Subcutaneous adipose tissue (tissue), 4 donors: Measurements from ENCODE around the gene TNS3. TPM values are rescaled to one million over a fixed set of nuclear protein-coding genes. Genes with fewer than 3 reads are reported as not detected.

Source experiments
- total RNA-seq, 4 donors: library from RNA; depleted of rRNA; stranded (reverse); fragments of >200 nt; gene quantifications; one replicate each; pipeline ENCODE4 v1.1.0, GENCODE V29; 2016
- TF ChIP-seq, protein P1 (sequence below): fragments of 450-650 bp; IDR thresholded peaks from one replicate; pipeline ENCODE4 v1.5.1; 2016; ENCODE audit warnings: low read depth, mild to moderate bottlenecking, control low read depth, antibody characterized with exemption, moderate library complexity

The TNS3 gene
- total RNA-seq, 4 donors from 2014 or later = 104 to 137 (median 110) TPM

DNA sequence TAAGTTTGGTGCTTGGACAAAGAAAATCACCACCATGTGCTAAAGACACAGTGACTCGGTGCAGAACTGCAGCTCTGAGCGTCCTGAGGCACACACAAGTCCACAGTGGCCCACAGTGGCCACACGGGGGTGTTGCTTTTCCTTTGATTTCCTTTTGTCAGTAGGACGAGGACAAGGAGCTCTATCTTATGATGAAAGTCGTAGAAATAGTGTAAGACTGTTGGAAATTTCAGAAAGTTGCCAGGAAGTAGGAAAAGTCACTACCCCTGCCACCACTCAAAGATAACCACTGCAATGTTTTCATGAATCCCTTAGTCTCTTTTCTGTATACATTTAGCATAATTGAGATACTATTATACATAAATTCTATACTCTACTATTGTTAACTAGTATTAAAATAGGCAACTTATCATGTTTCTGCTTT lies 146.0 kb downstream of the TNS3 start:
- TF ChIP-seq, protein P1, sequence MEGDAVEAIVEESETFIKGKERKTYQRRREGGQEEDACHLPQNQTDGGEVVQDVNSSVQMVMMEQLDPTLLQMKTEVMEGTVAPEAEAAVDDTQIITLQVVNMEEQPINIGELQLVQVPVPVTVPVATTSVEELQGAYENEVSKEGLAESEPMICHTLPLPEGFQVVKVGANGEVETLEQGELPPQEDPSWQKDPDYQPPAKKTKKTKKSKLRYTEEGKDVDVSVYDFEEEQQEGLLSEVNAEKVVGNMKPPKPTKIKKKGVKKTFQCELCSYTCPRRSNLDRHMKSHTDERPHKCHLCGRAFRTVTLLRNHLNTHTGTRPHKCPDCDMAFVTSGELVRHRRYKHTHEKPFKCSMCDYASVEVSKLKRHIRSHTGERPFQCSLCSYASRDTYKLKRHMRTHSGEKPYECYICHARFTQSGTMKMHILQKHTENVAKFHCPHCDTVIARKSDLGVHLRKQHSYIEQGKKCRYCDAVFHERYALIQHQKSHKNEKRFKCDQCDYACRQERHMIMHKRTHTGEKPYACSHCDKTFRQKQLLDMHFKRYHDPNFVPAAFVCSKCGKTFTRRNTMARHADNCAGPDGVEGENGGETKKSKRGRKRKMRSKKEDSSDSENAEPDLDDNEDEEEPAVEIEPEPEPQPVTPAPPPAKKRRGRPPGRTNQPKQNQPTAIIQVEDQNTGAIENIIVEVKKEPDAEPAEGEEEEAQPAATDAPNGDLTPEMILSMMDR = no peak

DNA sequence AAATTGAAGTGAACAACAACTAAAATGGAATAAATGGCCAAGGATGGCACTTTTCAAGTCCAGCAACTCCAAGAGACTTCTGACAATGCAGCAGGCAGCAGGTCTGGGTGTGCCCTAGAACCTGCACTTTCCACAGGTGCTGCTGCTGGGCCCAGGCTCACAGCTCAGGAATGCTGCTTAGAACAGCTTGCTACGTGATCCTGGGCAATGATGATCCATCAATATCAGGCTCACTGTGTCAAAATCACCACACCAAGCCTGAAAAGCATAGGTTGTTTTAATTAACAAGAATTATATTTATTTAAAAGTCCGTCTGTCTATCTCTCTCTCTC lies 148.4 kb downstream of the TNS3 start:
- TF ChIP-seq, protein P1 = no peak

DNA sequence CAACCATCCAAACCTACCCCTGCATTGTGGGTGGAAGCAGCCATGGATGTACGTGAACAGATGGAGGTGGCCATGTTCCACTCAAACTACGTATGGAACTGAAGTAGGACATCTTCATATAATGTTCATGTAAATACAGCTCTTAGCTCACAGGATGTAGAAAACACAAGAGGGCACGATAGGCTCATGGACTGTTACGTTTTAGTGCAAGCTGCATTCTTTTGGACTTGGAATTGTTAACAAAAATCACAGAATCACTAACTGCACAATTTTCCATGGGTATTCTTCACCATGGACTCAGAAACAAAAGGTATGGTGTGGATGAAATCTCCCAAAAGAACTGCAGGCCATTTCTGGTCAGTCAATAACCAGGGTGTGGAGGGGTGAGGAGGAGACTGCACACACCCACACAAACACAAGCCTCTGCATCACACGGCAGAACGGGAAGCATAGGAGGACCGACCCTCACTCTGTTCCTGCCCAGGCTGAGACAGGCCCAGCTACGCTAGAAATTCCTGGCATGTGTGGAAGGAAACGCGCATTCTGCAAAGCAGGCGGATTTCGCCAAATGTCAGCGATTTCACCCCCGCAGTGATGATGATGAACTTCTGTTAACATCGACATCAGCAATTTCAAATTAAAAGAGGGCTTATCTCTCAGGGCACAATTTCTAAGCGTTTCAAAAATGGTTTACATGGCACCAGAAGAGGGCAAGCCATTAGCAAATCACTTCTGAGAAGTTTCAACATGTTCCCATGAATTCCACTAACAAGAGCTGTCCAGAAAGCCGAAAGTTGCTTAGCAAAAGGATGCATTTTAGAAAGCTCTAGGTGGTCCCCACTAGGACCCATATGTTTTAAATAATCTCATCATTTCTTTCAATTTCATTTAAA lies 149.0 kb downstream of the TNS3 start:
- TF ChIP-seq, protein P1 = no peak

DNA sequence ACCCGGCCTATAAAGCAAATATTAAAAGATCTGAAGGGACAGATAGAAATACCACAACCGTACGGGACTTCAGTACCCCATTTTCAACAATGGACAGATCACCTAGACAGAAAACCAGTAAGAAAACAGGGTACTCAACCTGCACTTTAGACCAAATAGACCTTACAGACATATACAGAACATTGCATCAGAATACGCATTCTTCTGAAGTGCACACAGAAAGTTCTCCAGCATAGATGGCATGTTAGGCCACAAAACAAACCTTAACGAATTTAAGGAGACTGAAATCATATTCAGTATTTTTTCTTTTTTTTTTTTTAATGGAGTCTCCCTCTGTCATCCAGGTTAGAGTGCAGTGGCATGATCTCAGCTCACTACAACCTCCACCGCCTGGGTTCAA lies 151.5 kb downstream of the TNS3 start:
- TF ChIP-seq, protein P1 = no peak

DNA sequence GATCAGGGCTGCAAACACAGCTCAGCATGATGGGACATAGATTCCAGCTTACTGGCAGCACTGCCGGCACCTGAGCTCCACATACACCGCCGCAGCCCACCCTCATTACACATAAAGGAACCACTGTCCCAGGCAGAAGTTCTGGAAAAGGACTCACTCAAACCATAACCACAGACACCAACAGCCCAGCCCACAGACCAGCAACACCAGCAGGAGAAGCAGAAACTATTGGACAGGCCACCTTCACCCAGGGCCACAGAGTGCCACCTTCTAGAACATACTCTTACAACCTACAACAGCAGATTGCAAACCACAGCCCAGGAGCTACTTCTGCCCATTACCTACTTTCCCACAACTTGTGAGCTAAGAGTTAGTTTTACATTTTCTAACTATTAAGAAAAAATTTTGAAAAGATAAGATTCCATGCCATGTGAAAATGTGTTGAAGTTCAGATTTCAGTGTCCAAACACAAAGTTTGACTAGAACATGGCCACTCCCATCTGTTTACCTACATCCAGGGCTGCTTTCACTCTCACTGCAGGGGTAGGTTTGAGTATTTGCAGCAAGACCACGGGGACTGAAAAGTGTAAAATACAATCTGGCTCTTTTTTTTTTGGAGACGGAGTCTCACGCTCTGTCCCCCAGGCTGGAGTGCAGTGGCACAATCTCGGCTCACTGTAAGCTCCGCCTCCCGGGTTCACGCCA lies 153.0 kb downstream of the TNS3 start:
- TF ChIP-seq, protein P1 = no peak

DNA sequence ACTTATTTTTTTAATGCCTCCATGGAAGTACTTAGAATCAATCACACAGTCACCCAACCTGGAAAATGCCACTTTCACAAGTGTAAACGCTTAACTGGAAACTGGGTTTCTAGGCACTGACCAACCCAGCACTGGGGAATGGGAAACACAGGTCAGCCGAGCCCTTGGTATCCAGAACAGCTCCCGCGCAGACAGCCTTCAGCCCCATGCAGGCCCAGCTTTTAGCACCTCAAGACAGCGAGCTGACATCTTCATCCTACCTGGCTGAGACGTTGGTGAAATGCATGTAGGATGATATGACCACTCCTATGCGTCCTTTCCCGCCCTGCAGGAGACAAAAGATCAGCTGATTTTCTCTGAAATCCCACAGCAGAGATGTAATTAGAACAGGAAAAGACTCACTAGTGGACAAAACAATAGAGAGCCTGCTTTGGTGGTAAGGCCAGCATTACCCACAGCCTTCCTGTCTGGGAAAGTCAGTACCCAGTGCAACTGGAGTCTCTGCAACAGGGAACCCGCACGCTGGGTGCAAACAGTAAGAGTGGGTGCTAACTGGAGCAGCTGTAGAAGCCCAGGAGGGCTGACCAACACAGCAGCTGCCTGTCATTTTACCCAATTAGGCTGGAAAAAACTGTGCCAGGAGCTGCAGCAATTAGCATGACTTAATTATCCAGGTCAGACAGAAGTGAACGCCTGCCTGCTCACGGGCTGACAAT lies 153.7 kb downstream of the TNS3 start:
- TF ChIP-seq, protein P1 = no peak

DNA sequence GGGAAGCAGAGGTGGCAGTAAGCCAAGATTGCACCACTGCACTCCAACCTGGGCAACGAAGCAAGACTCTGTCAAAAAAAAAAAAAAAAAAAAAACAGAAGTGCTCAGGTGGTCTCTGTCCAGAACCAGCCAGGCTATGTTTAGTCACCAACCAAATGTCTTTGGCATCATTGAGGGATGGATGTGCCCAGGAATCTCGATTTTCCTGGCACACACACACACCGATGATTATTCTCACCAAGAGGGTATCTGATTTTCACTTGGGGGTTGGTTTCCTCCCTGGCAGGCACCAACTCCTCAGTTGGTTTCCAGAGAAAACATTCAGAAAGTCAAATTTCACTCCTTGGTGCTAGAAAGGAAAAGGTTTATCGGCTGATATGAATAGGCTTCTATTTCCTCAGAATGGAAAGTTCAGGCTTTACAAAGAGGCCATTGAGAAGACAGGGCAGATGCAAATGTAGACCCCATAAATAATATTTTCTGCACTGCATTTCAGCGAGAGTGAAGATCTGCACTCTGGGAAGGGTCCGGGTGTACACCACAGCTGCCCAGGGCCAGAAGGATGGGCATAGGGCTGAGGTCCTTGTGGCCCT lies 154.8 kb downstream of the TNS3 start:
- TF ChIP-seq, protein P1 = no peak
